OCI-LY1 (cell line): ENCODE results near the gene DMTF1.

Source experiments
- EZH2 ChIP-seq: fragments of 200-600 bp; sonication (generic), shearing (Covaris generic); IDR thresholded peaks from 2 replicates; pipeline ENCODE4 v1.8.0; 2017; ENCODE audit warnings: borderline replicate concordance, mixed run types, mild to moderate bottlenecking, antibody characterized with exemption, low read length, moderate library complexity, mixed read lengths
- TF ChIP-seq, protein P1 (sequence below): fragments of 200-600 bp; sonication (generic), shearing (Covaris generic); IDR thresholded peaks from 2 replicates; pipeline ENCODE4 v1.5.1; 2017; ENCODE audit warnings: mild to moderate bottlenecking, antibody characterized with exemption, low read length, moderate library complexity, mixed read lengths

- TF ChIP-seq EZH2 = no peak
- TF ChIP-seq, protein P1, sequence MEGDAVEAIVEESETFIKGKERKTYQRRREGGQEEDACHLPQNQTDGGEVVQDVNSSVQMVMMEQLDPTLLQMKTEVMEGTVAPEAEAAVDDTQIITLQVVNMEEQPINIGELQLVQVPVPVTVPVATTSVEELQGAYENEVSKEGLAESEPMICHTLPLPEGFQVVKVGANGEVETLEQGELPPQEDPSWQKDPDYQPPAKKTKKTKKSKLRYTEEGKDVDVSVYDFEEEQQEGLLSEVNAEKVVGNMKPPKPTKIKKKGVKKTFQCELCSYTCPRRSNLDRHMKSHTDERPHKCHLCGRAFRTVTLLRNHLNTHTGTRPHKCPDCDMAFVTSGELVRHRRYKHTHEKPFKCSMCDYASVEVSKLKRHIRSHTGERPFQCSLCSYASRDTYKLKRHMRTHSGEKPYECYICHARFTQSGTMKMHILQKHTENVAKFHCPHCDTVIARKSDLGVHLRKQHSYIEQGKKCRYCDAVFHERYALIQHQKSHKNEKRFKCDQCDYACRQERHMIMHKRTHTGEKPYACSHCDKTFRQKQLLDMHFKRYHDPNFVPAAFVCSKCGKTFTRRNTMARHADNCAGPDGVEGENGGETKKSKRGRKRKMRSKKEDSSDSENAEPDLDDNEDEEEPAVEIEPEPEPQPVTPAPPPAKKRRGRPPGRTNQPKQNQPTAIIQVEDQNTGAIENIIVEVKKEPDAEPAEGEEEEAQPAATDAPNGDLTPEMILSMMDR = no peak
Measured at GRCh38 chr7:87111877-87112276, 40.4 kb upstream of the DMTF1 start.
